Endothelial cell of umbilical vein (primary cell): ENCODE data around the gene PLA2G2A. TPM values are rescaled to one million over a fixed set of nuclear protein-coding genes. Genes with fewer than 3 reads are reported as not detected.

Experiments
- BruUV-seq: library from RNA; stranded (reverse); fragments of 400-500 nt; replicated peaks from 2 replicates; lab custom pipeline; 2021; lab: Mats Ljungman, UMichigan
- CTCF ChIA-PET: fragments of 300-600, 350-600 bp; sonication (Branson Sonifier 250); formaldehyde crosslinking; loops from one replicate; lab custom pipeline; 2021; ENCODE audit warnings: antibody characterized with exemption, inconsistent platforms; lab: Charles Lee
- POLR2A ChIA-PET: fragments of 300-600, 350-600 bp; sonication (Branson Sonifier 250); formaldehyde crosslinking; loops from one replicate; lab custom pipeline; 2021; ENCODE audit warnings: antibody characterized with exemption, inconsistent platforms; lab: Charles Lee
- DNase-seq: peaks from one replicate; pipeline ENCODE4 v3.0.0-alpha.2; 2011; ENCODE audit warnings: low read depth, low spot score
- FAIRE-seq: peaks from 2 replicates; lab custom pipeline; 2011; peaks lifted over from hg19 to GRCh38; lab: Jason Lieb, UNC
- H2AFZ ChIP-seq: 2 replicates; pipeline ENCODE4 v1.6.0; 2012; ENCODE audit warnings: low read depth, low read length, control low read depth, inconsistent platforms
- H3K27ac ChIP-seq: 2 replicates; pipeline ENCODE4 v1.5.1; 2011; ENCODE audit warnings: low read depth, mild to moderate bottlenecking, control low read depth, low read length, moderate library complexity; ENCODE audit not compliant: insufficient read depth
- H3K27me3 ChIP-seq, 2 experiments: 2 replicates each; pipeline versions ENCODE4 v1.6.0 to v1.6.1; 2011; ENCODE audit warnings: low read length in 2 of 2, mixed read lengths in 1 of 2; ENCODE audit not compliant: control insufficient read depth in 2 of 2, insufficient read depth in 2 of 2
- H3K36me3 ChIP-seq, 2 experiments: 2 replicates in 1 of 2; 3 replicates in 1 of 2; pipeline ENCODE4 v1.5.1; 2011; ENCODE audit warnings: low read length in 2 of 2, mild to moderate bottlenecking in 1 of 2, moderate library complexity in 1 of 2; ENCODE audit not compliant: control insufficient read depth in 2 of 2, insufficient read depth in 2 of 2; ENCODE audit errors: extremely low read depth in 1 of 2
- H3K4me1 ChIP-seq: 3 replicates; pipeline ENCODE4 v1.5.1; 2011; ENCODE audit warnings: mild to moderate bottlenecking, low read length; ENCODE audit not compliant: control insufficient read depth, insufficient read depth; ENCODE audit errors: extremely low read depth
- H3K4me2 ChIP-seq: 2 replicates; pipeline ENCODE4 v1.6.1; 2011; ENCODE audit warnings: low read length, control low read depth, mixed read lengths; ENCODE audit not compliant: insufficient read depth
- H3K4me3 ChIP-seq, 3 experiments: fragments of 200-600 bp in 1 of 3; sonication (generic), shearing (Covaris generic) in 1 of 3; replicated peaks in 1 of 3; 2 replicates each; pipeline ENCODE4 v1.5.1; 2011 to 2016; ENCODE audit warnings: control low read depth in 3 of 3, low read length in 3 of 3, mild to moderate bottlenecking in 2 of 3, inconsistent platforms in 1 of 3, low read depth in 1 of 3, moderate library complexity in 1 of 3; ENCODE audit not compliant: insufficient read depth in 1 of 3
- H3K79me2 ChIP-seq: 2 replicates; pipeline ENCODE4 v1.6.0; 2012; ENCODE audit warnings: low read length, inconsistent platforms; ENCODE audit not compliant: control insufficient read depth, insufficient read depth
- H3K9ac ChIP-seq: replicated peaks from 2 replicates; pipeline ENCODE3; 2011; ENCODE audit warnings: low read length, control low read depth; ENCODE audit not compliant: insufficient read depth; ENCODE audit errors: extremely low read depth
- H3K9me1 ChIP-seq: replicated peaks from 3 replicates; pipeline ENCODE4 v1.6.0; 2011; ENCODE audit warnings: mild to moderate bottlenecking, low read length; ENCODE audit not compliant: control insufficient read depth, insufficient read depth; ENCODE audit errors: extremely low read depth
- H3K9me3 ChIP-seq: replicated peaks from 2 replicates; pipeline ENCODE4 v1.5.1; 2012; ENCODE audit warnings: low read length, inconsistent platforms; ENCODE audit not compliant: control insufficient read depth, insufficient read depth
- H4K20me1 ChIP-seq: replicated peaks from 2 replicates; pipeline ENCODE3; 2011; ENCODE audit warnings: mild to moderate bottlenecking, low read length; ENCODE audit not compliant: control insufficient read depth, insufficient read depth; ENCODE audit errors: extremely low read depth
- CTCF ChIP-seq, 2 donors: IDR thresholded peaks; 1 replicate in 1 of 2; 2 replicates in 1 of 2; pipeline ENCODE4 v1.5.1; 2011; ENCODE audit warnings: low read length in 2 of 2, mild to moderate bottlenecking in 2 of 2, moderate library complexity in 2 of 2, control low read depth in 1 of 2, inconsistent platforms in 1 of 2, low read depth in 1 of 2; ENCODE audit not compliant: insufficient read depth in 1 of 2; ENCODE audit errors: extremely low read depth in 1 of 2
- EZH2 ChIP-seq: IDR thresholded peaks from 2 replicates; pipeline ENCODE4 v1.6.1; 2012; ENCODE audit warnings: borderline replicate concordance, low read depth, mild to moderate bottlenecking, moderate library complexity, low read length, inconsistent platforms; ENCODE audit not compliant: severe bottlenecking
- FOS ChIP-seq: IDR thresholded peaks from 2 replicates; pipeline ENCODE4 v1.6.1; 2011; ENCODE audit warnings: mild to moderate bottlenecking, low read length, moderate library complexity, borderline replicate concordance; ENCODE audit not compliant: insufficient read depth
- GATA2 ChIP-seq: IDR thresholded peaks from 2 replicates; pipeline ENCODE4 v1.7.0; 2011; ENCODE audit warnings: low read depth, mild to moderate bottlenecking, moderate library complexity, mixed read lengths, low read length; ENCODE audit not compliant: insufficient read length, insufficient read depth
- JUN ChIP-seq: IDR thresholded peaks from 2 replicates; pipeline ENCODE4 v1.6.1; 2011; ENCODE audit warnings: borderline replicate concordance, low read depth; ENCODE audit not compliant: insufficient read length, insufficient read depth
- MAX ChIP-seq: IDR thresholded peaks from 2 replicates; pipeline ENCODE4 v1.6.1; 2011; ENCODE audit not compliant: insufficient read depth, insufficient read length
- MYC ChIP-seq: IDR thresholded peaks from one replicate; pipeline ENCODE4 v1.6.1; 2011; ENCODE audit warnings: mild to moderate bottlenecking, low read depth, low read length
- POLR2A ChIP-seq: IDR thresholded peaks from 2 replicates; pipeline ENCODE4 v1.6.1; 2012; ENCODE audit warnings: low read depth, mild to moderate bottlenecking, control low read depth, low read length
- POLR2AphosphoS5 ChIP-seq: IDR thresholded peaks from 2 replicates; pipeline ENCODE4 v1.6.1; 2012; ENCODE audit warnings: low read depth, mild to moderate bottlenecking, control low read depth, low read length, moderate library complexity; ENCODE audit not compliant: insufficient read depth
- dilution Hi-C: fragments of 300-500 bp; cut with MboI; formaldehyde crosslinking; loops from one replicate; pipeline ENCODE4 v1.15.0; 2019; ENCODE audit warnings: low sequenced_read_pairs; ENCODE audit not compliant: extremely low pct_ligation_motif_present
- intact Hi-C: fragments of 100-400 bp; cut with micrococcal nuclease; formaldehyde crosslinking; loops from one replicate; pipeline ENCODE4 v1.10.0; 2022
- polyA plus RNA-seq, 4 experiments: library from polyadenylated mRNA; depleted of rRNA in 3 of 4; stranded (reverse) in 3 of 4; unstranded in 1 of 4; fragments of >200 nt; gene quantifications; 2 replicates each; pipeline versions ENCODE4 v1.2.1 to v1.2.3, GENCODE V29; 2011 to 2012; ENCODE audit warnings: missing spikeins in 1 of 4
- total RNA-seq: library from RNA; stranded (reverse); gene quantifications from 2 replicates; pipeline ENCODE4 v1.2.3, GENCODE V29; 2021

The PLA2G2A gene
- total and polyA plus RNA-seq, 2 donors (not counting 3 experiments of a cell fraction or from before 2014, with no cell fraction given), result not detected

GRCh38 chr1:19942088-19942487 lies 37.3 kb downstream of the PLA2G2A start:
- BruUV-seq, result no TSS peak
- no peak overlapping the region for H3K9ac ChIP-seq
- no peaks in the 10 kb centered on the region for H3K27me3 ChIP-seq
- H3K27ac ChIP-seq, result no peak overlapping the region
- dilution Hi-C loops (no loop called here), intact Hi-C loops (no loop called here)
- DNase-seq (no peak), FAIRE-seq (no peak)
- no peak overlapping the region for H3K4me3 ChIP-seq
- no peaks in the 10 kb centered on the region for H3K4me1 ChIP-seq
- no peak overlapping the region for H2AFZ ChIP-seq
- CTCF ChIA-PET, result no interaction called here
- POLR2A ChIA-PET, result no interaction called here
- no peaks in the 10 kb centered on the region for H4K20me1 ChIP-seq
- no peaks in the 10 kb centered on the region for H3K9me3 ChIP-seq
- H3K79me2 ChIP-seq, result no peaks in the 10 kb centered on the region
- H3K9me1 ChIP-seq, result no peaks in the 10 kb centered on the region
- TF ChIP-seq POLR2AphosphoS5 (no peak), MAX (no peak), FOS (no peak), EZH2 (no peak), MYC (no peak), JUN (no peak), CTCF (IDR thresholded peaks at IDR 0.05; ENCODE audit: extremely low read depth in 1 of 2, insufficient read depth in 1 of 2, low read depth in 1 of 2, low read length in 2 of 2) (no peak), GATA2 (no peak), POLR2A (no peak)
- H3K36me3 ChIP-seq, result no peaks in the 10 kb centered on the region
- no peak overlapping the region for H3K4me2 ChIP-seq
